Measurements from ENCODE around the gene GPR75. TPM values are rescaled to one million over a fixed set of nuclear protein-coding genes. Genes with fewer than 3 reads are reported as not detected.

GPR75 gene
- total RNA-seq, 1 experiment from 2014 or later: 5.3 TPM

DNA sequence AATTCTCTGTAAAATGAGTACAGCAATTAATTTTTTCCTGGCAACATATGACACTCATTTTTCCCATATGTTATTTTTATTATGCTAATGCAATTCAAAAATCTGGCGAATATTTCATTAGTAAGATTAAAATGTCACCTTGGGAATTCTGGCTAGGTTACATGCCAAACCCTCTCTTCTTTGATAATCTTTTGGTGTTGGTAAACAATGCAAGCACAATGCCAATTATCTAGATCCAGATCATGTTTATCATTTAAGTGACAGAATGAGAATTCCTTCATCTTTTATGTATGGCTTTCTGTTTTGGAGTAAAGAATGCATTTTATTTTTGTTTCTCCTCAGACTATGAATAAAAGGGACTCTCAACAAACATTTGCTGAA is 33.7 kb downstream of the GPR75 start:
- Histone ChIP-seq H3K9me3 (ENCODE audit: control insufficient read depth, low read depth, low read length) (no peaks in the 10 kb centered on the region), H4K20me1 (ENCODE audit: control insufficient read depth, insufficient read depth, insufficient read length) (no peaks in the 10 kb centered on the region), H3K18ac (ENCODE audit: insufficient read length, low read depth, low read length) (no peak overlapping the region), H4K5ac (ENCODE audit: insufficient read length, low read depth, low read length) (no peak overlapping the region), H3K9ac (ENCODE audit: extremely low read depth, insufficient read length, low read length) (no peak overlapping the region), H3K23me2 (ENCODE audit: insufficient read length, low read depth, low read length, poor library complexity, severe bottlenecking) (no peaks in the 10 kb centered on the region), H2AFZ (ENCODE audit: low read length) (no peak overlapping the region), H3T11ph (ENCODE audit: low read length) (no peak overlapping the region), H2BK20ac (ENCODE audit: low read depth, low read length, poor library complexity, severe bottlenecking) (no peak overlapping the region), H2BK5ac (ENCODE audit: insufficient read length, low read length) (no peak overlapping the region), H2AK5ac (ENCODE audit: insufficient read length, low read length) (no peak overlapping the region), H3K4me2 (ENCODE audit: insufficient read depth, insufficient read length, low read length) (no peak overlapping the region), H3K27ac (ENCODE audit: insufficient read length, low read depth, low read length) (no peak overlapping the region), H3K4ac (ENCODE audit: low read depth, low read length) (no peak overlapping the region), H3K4me1 (ENCODE audit: insufficient read depth, low read length) (peaks cover 10% of the 10 kb centered on the region; the same call in 1 of the 2 replicates), H2BK120ac (ENCODE audit: low read depth, low read length, poor library complexity, severe bottlenecking) (no peak overlapping the region), H3K27me3 (ENCODE audit: insufficient read depth, low read length) (no peaks in the 10 kb centered on the region), H3K79me1 (ENCODE audit: insufficient read depth, low read depth, low read length, poor library complexity, severe bottlenecking) (no peaks in the 10 kb centered on the region), H4K91ac (ENCODE audit: insufficient read length, low read depth, low read length) (no peak overlapping the region), H3K79me2 (ENCODE audit: insufficient read depth, low read length) (no peaks in the 10 kb centered on the region), H3K56ac (ENCODE audit: insufficient read length, low read depth, low read length) (no peak overlapping the region), H3K14ac (ENCODE audit: insufficient read depth, low read length) (no peak overlapping the region), H4K8ac (replicated peaks; ENCODE audit: insufficient read length, low read depth, low read length) (no peak overlapping the region), H3K23ac (ENCODE audit: insufficient read length, low read depth, low read length) (no peak overlapping the region), H2BK15ac (ENCODE audit: low read depth, low read length) (no peak overlapping the region), H2BK12ac (ENCODE audit: insufficient read length, low read depth, low read length) (no peak overlapping the region)
- TF ChIP-seq, protein P1, sequence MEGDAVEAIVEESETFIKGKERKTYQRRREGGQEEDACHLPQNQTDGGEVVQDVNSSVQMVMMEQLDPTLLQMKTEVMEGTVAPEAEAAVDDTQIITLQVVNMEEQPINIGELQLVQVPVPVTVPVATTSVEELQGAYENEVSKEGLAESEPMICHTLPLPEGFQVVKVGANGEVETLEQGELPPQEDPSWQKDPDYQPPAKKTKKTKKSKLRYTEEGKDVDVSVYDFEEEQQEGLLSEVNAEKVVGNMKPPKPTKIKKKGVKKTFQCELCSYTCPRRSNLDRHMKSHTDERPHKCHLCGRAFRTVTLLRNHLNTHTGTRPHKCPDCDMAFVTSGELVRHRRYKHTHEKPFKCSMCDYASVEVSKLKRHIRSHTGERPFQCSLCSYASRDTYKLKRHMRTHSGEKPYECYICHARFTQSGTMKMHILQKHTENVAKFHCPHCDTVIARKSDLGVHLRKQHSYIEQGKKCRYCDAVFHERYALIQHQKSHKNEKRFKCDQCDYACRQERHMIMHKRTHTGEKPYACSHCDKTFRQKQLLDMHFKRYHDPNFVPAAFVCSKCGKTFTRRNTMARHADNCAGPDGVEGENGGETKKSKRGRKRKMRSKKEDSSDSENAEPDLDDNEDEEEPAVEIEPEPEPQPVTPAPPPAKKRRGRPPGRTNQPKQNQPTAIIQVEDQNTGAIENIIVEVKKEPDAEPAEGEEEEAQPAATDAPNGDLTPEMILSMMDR (conservative IDR thresholded peaks at IDR 0.05): no peak
- no peak overlapping the region for H3K4me3 Mint-ChIP-seq
- H3K36me3 Mint-ChIP-seq (ENCODE audit: insufficient read depth in 1 of 3, low read depth in 3 of 3): no peaks in the 10 kb centered on the region
- no peak for DNase-seq
- H3K4me1 Mint-ChIP-seq: peaks cover 29 to 30% of the 10 kb centered on the region in 2 experiments
- no peaks in the 10 kb centered on the region for H3K9me3 Mint-ChIP-seq
- H3K27ac Mint-ChIP-seq: peak overlapping the region in 1 of 3 experiments; percentile 92; a peak in 3 of 7 replicates
- H3K27me3 Mint-ChIP-seq (ENCODE audit: low read depth): no peaks in the 10 kb centered on the region
- no CpG with 5 or more reads among the region's 1 CpG for WGBS (ENCODE audit: extremely low coverage, insufficient read length, low lambda C conversion rate)
